A673 (cell line): Measurements from ENCODE around the gene KRT77.

Experiments
- CTCF ChIP-seq: fragments of 300-800, 200-600 bp; sonication (generic); conservative IDR thresholded peaks from 2 replicates; pipeline ENCODE4 v1.5.1; 2017; ENCODE audit warnings: low read depth, mild to moderate bottlenecking, antibody characterized with exemption, low read length, moderate library complexity, mixed read lengths
- EZH2 ChIP-seq: fragments of 200-600 bp; sonication (generic); IDR thresholded peaks from 2 replicates; pipeline ENCODE4 v1.6.1; 2017; ENCODE audit warnings: borderline replicate concordance, low read depth, mild to moderate bottlenecking, mixed read lengths, antibody characterized with exemption, low read length; ENCODE audit not compliant: poor library complexity, severe bottlenecking

DNA sequence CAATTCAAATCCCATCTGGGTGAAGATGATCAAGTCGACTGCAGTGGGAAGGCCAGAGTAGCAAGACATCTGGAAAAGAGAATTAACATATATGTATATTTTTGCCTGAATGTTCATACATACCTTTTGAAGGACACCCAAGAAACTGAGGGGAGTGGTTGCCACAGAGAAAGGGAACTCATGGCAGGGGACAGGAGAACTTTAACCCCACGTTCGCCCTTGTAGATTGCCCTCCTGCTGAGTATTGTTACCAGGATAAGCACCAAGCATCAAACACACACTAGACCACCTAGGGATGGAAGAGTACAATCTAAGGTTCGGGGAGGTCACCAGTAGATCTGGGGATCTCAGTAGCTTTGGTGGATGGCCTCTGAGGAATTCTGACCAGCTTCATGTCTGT lies 32.8 kb downstream of the KRT77 start:
- no peak for TF ChIP-seq CTCF
- no peak for TF ChIP-seq EZH2
